Stomach (tissue), 19 donors: ENCODE results near the gene WNT9B. TPM values are rescaled to one million over a fixed set of nuclear protein-coding genes. Genes with fewer than 3 reads are reported as not detected.

ENCODE experiments used
- DNase-seq, 2 donors: peaks; one replicate each; pipeline versions ENCODE4 v3.0.0 to v3.0.0-alpha.2; 2013 to 2019
- H3K27ac ChIP-seq, 5 donors: fragments of 200-600 bp in 4 of 5; sonication (generic) in 4 of 5; one replicate each; pipeline ENCODE4 v1.5.1; 2013 to 2019; ENCODE audit warnings: mild to moderate bottlenecking in 1 of 5, moderate library complexity in 1 of 5
- H3K27me3 ChIP-seq, 3 donors: fragments of 200-600 bp; sonication (generic); one replicate each; pipeline ENCODE4 v1.5.1; 2017 to 2019; ENCODE audit warnings: mixed run types in 1 of 3
- H3K36me3 ChIP-seq, 4 donors: fragments of 200-600 bp; sonication (generic); 1 replicate in 3 of 4; 2 replicates in 1 of 4; pipeline ENCODE4 v1.5.1; 2016 to 2019
- H3K4me1 ChIP-seq, 4 donors: fragments of 200-600 bp; sonication (generic); one replicate each; pipeline ENCODE4 v1.5.1; 2016 to 2019
- H3K4me3 ChIP-seq, 4 donors: fragments of 200-600 bp; sonication (generic) in 3 of 4; one replicate each; pipeline ENCODE4 v1.5.1; 2016 to 2019; ENCODE audit warnings: mild to moderate bottlenecking in 1 of 4
- H3K9me3 ChIP-seq, 4 donors: fragments of 200-600 bp; sonication (generic); one replicate each; pipeline ENCODE4 v1.5.1; 2016 to 2019
- EP300 ChIP-seq: sonication (generic); formaldehyde crosslinking; IDR thresholded peaks from one replicate; pipeline ENCODE4 v1.6.1; 2017; ENCODE audit warnings: antibody characterized with exemption
- POLR2A ChIP-seq, 4 donors: fragments of 450-650 bp; IDR thresholded peaks; one replicate each; pipeline ENCODE4 v1.6.1; 2016; ENCODE audit warnings: antibody characterized with exemption in 4 of 4, control low read depth in 2 of 4, mild to moderate bottlenecking in 1 of 4, moderate library complexity in 1 of 4
- POLR2AphosphoS5 ChIP-seq, 3 donors: sonication (generic); formaldehyde crosslinking; IDR thresholded peaks; one replicate each; pipeline ENCODE4 v1.6.1; 2016; ENCODE audit warnings: antibody characterized with exemption in 3 of 3
- WGBS, 5 donors: extraction: QIAGEN DNeasy Blood & Tissue Kit in 3 of 5; methylation state at CpG; one replicate each; pipeline versions ENCODE4 v1.1.5 to v1.1.7; 2013 to 2018; 5-methylcytosine and 5-hydroxymethylcytosine counted together
- intact Hi-C: fragments of 100-400 bp; cut with DNase I; formaldehyde crosslinking; loops from one replicate; pipeline ENCODE4 v1.15.1; 2023; ENCODE audit warnings: low total_unique reads
- long read RNA-seq, 10 donors: transcript quantifications; one replicate each; lab custom pipeline, GENCODE V29; 2026
- polyA plus RNA-seq, 3 donors: library from polyadenylated mRNA; stranded (reverse); fragments of 200-250 nt; gene quantifications; one replicate each; pipeline ENCODE4 v1.2.3, GENCODE V29; 2013
- total RNA-seq, 5 donors: library from RNA; depleted of rRNA; stranded (reverse); fragments of >200 nt; gene quantifications; one replicate each; pipeline versions ENCODE4 v1.1.0 to v1.2.3, GENCODE V29; 2014 to 2016
- TF ChIP-seq, protein P1 (sequence below), 7 experiments: fragments of 450-650 bp in 4 of 7; fragments of 200-600 bp in 3 of 7; sonication (generic) in 3 of 7; IDR thresholded peaks; one replicate each; pipeline ENCODE4 v1.5.1; 2016 to 2019; ENCODE audit warnings: antibody characterized with exemption in 7 of 7, control low read depth in 2 of 7, mild to moderate bottlenecking in 1 of 7
- donor health status: healthy with polysubstance abuse.
- donor health status: Bipolar disorder and iron deficiency.
- donor health status: healthy.

Gene WNT9B, protein sequence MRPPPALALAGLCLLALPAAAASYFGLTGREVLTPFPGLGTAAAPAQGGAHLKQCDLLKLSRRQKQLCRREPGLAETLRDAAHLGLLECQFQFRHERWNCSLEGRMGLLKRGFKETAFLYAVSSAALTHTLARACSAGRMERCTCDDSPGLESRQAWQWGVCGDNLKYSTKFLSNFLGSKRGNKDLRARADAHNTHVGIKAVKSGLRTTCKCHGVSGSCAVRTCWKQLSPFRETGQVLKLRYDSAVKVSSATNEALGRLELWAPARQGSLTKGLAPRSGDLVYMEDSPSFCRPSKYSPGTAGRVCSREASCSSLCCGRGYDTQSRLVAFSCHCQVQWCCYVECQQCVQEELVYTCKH
- total RNA-seq (not detected), polyA plus RNA-seq (under 1 TPM in 1 of 3 donors, not detected in 2; 0.05 TPM)
- long read RNA-seq, donor 1, result 0 reads
- long read RNA-seq, donor 2, result 0 reads
- long read RNA-seq, donor 3, result 0 reads
- long read RNA-seq, donor 4, result 0 reads
- long read RNA-seq, donor 5, result 0 reads
- long read RNA-seq, donor 6, result 0 reads
- long read RNA-seq, donor 7, result 0 reads
- long read RNA-seq, donor 8, result 0 reads
- long read RNA-seq, donor 9, result 0 reads
- long read RNA-seq, donor 10, result 0 reads

DNA sequence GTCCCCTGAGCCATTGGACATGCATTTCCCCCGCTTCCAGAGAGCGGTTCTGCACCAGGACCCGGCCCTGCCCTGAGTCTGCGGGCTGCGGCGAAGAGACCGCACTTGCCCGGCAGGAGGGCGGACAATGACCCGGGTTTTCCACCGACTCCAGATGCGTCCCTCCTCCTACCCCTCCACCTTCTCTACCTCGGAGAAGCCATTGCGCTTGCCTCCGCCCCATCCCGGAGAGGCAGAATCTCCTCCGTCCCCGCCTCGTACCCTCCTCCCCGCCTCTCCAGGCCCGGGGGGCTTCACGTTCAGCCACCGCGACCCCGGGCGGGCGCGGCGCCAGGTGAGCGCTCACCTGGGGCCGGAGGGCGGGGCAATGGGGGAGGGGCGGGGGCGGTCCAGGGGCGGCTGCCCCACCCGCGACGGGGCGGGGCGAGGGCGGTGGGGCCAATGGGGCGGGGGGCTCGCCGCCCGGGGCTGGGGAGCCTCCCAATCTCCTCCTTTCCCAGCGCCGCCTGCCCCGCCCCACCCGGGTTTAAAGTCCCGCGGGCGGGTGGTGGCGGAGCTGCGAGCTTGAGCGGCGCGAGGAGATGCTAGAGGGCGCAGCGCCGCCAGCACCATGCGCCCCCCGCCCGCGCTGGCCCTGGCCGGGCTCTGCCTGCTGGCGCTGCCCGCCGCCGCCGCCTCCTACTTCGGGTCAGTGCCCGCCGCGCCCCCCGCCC is at the start of gene WNT9B:
WNT9B (plus strand) TSS at position 555 of the 713 bp plus-strand sequence; CDS start at position 611, 56 bp downstream.
- no peak for TF ChIP-seq POLR2A (IDR thresholded peaks at IDR 0.05)
- intact Hi-C loops, result no loop called here
- Histone ChIP-seq H3K9me3 (no peaks in the 10 kb centered on the region), H3K4me1 (peaks cover 10 to 16% (median 15%) of the 10 kb centered on the region in 4 donors), H3K27me3 (peaks cover 15 to 89% (median 32%) of the 10 kb centered on the region in 3 donors), H3K36me3 (no peaks in the 10 kb centered on the region), H3K27ac (no peak within 1 kb of the TSS), H3K4me3 (peak within 1 kb of the TSS; percentile 38 to 54 (median 44))
- WGBS, 5 donors, result 2 to 3% (median 2%) methylated on average over 22 to 75 of the region's 75 CpGs
- DNase-seq, result peak; percentile 57 to 84

DNA sequence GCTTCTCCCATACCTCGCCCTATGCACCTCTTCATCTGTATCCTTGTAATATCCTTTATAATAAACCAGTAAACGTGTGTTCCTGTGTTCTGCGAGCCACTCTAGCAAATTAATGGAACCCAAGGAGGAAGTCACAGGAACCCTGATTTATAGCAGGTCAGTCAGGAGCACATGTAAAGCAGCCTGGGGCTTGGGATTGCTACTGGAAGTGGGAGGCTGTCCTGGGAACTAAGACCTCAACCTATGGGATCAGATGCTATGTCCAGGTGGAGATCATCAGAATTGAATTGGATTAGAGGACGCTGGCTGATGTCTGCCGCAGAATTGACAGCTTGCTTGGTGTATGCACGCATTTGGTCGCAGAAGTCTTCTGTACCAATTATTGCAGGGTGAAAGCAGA is 48.6 kb upstream of the WNT9B start:
- no peak for DNase-seq
- Histone ChIP-seq H3K4me3 (no peak overlapping the region), H3K27ac (no peak overlapping the region), H3K9me3 (no peaks in the 10 kb centered on the region), H3K4me1 (no peaks in the 10 kb centered on the region), H3K36me3 (no peaks in the 10 kb centered on the region), H3K27me3 (peaks cover 0 to 9% (median 0%) of the 10 kb centered on the region in 3 donors)
- intact Hi-C loops, result no loop called here
- WGBS, 5 donors, result 63 to 85% (median 73%) methylated on average over 7 of the region's 7 CpGs
- TF ChIP-seq, protein P1, sequence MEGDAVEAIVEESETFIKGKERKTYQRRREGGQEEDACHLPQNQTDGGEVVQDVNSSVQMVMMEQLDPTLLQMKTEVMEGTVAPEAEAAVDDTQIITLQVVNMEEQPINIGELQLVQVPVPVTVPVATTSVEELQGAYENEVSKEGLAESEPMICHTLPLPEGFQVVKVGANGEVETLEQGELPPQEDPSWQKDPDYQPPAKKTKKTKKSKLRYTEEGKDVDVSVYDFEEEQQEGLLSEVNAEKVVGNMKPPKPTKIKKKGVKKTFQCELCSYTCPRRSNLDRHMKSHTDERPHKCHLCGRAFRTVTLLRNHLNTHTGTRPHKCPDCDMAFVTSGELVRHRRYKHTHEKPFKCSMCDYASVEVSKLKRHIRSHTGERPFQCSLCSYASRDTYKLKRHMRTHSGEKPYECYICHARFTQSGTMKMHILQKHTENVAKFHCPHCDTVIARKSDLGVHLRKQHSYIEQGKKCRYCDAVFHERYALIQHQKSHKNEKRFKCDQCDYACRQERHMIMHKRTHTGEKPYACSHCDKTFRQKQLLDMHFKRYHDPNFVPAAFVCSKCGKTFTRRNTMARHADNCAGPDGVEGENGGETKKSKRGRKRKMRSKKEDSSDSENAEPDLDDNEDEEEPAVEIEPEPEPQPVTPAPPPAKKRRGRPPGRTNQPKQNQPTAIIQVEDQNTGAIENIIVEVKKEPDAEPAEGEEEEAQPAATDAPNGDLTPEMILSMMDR (IDR thresholded peaks at IDR 0.05), result no peak
- TF ChIP-seq POLR2AphosphoS5 (IDR thresholded peaks at IDR 0.05) (no peak), POLR2A (IDR thresholded peaks at IDR 0.05) (no peak), EP300 (no peak)

DNA sequence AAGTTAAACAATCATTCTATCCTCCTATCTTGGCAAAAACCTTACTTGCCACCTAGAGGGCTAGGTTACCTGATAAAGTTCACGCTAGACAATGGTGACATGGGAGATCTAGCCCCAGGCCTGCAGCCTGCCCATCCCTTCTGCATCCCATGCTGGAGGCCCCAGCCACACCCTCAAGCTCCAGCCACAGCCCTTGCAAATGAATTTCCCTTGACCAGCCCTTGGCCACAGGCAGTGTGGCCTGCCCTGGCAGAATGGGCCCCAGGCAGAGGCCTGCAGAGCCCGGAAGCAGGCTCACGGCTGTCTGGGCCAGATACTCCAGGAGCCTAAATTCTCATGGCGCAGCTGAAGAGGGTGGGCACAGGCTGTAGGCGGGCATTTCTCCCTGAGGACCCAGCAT is 47.8 kb upstream of the WNT9B start:
- Histone ChIP-seq H3K27ac (no peak overlapping the region), H3K4me1 (no peaks in the 10 kb centered on the region), H3K9me3 (no peaks in the 10 kb centered on the region), H3K27me3 (peaks cover 0 to 9% (median 0%) of the 10 kb centered on the region in 3 donors), H3K4me3 (no peak overlapping the region), H3K36me3 (no peaks in the 10 kb centered on the region)
- no peak for DNase-seq
- WGBS, 5 donors, result 83 to 94% (median 90%) methylated on average over 4 to 5 of the region's 5 CpGs
- TF ChIP-seq POLR2AphosphoS5 (IDR thresholded peaks at IDR 0.05) (no peak), POLR2A (IDR thresholded peaks at IDR 0.05) (no peak), EP300 (no peak)
- TF ChIP-seq, protein P1 (IDR thresholded peaks at IDR 0.05), result no peak
- intact Hi-C loops, result no loop called here

DNA sequence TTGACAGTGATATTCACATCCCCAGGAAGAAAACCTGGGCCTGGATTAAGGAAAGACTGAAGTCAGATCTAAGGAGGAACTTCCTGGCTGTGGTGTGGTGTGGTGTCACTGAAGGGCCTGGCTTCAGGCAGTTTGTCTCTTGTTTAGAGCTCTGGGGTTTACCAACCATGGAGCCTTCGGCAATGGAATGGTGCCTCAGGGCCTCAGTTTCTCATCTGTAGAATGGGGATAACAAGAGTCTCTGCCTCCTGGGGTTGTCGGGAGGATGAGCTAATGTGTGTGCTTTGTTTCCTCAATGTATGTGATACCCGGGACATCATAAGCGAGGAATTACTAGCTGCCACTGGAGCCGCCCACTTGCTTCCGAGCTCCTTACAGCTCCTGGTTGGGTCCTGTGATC is 45.6 kb upstream of the WNT9B start:
- Histone ChIP-seq H3K4me3 (no peak overlapping the region), H3K36me3 (no peaks in the 10 kb centered on the region), H3K9me3 (no peaks in the 10 kb centered on the region), H3K4me1 (no peaks in the 10 kb centered on the region), H3K27me3 (peaks cover 0 to 11% (median 0%) of the 10 kb centered on the region in 3 donors), H3K27ac (no peak overlapping the region)
- no peak for DNase-seq
- TF ChIP-seq POLR2AphosphoS5 (IDR thresholded peaks at IDR 0.05) (no peak), EP300 (no peak), POLR2A (IDR thresholded peaks at IDR 0.05) (no peak)
- TF ChIP-seq, protein P1 (IDR thresholded peaks at IDR 0.05), result no peak
- intact Hi-C loops, result no loop called here
- WGBS, 5 donors, result 88 to 94% (median 93%) methylated on average over 4 to 6 of the region's 6 CpGs
